SK-N-SH treated with all-trans-retinoic acid at 6 μM for 48 hours (cell line): ENCODE results near the gene FETUB.

ENCODE experiments used
- ATAC-seq: fragments of 200-7000 bp; cut with Tn5 transposase; 3 replicates; pipeline ENCODE4 v1.9.1; 2020; ENCODE audit warnings: mild to moderate bottlenecking, moderate library complexity
- BACH2 ChIP-seq: fragments of 250-450 bp; sonication (Bioruptor Pico); IDR thresholded peaks from 2 replicates; pipeline ENCODE4 v1.9.0; 2021; ENCODE audit warnings: mild to moderate bottlenecking, borderline replicate concordance
- CREB5 ChIP-seq: fragments of 250-450 bp; sonication (Bioruptor Pico); IDR thresholded peaks from 2 replicates; pipeline ENCODE4 v1.5.1; 2020; ENCODE audit warnings: low read depth, mild to moderate bottlenecking, moderate library complexity
- CSDC2 ChIP-seq: fragments of 250-450 bp; sonication (Bioruptor Pico); IDR thresholded peaks from 2 replicates; pipeline ENCODE4 v1.5.0; 2020; ENCODE audit warnings: mild to moderate bottlenecking, moderate library complexity
- CSRNP3 ChIP-seq: fragments of 250-450 bp; sonication (Bioruptor Pico); IDR thresholded peaks from 2 replicates; pipeline ENCODE4 v1.5.1; 2021; ENCODE audit warnings: mild to moderate bottlenecking, moderate library complexity
- ESRRG ChIP-seq: fragments of 250-450 bp; sonication (Bioruptor Pico); IDR thresholded peaks from 2 replicates; pipeline ENCODE4 v1.6.1; 2021; ENCODE audit warnings: mild to moderate bottlenecking
- GLIS3 ChIP-seq: fragments of 250-450 bp; sonication (Bioruptor Pico); IDR thresholded peaks from 2 replicates; pipeline ENCODE4 v1.5.0; 2020; ENCODE audit warnings: mild to moderate bottlenecking, moderate library complexity
- ISL1 ChIP-seq: fragments of 250-450 bp; sonication (Bioruptor Pico); IDR thresholded peaks from 2 replicates; pipeline ENCODE4 v2.1.2; 2022; ENCODE audit warnings: mild to moderate bottlenecking, moderate library complexity
- OSR1 ChIP-seq: fragments of 250-450 bp; sonication (Bioruptor Pico); IDR thresholded peaks from 2 replicates; pipeline ENCODE4 v1.8.0; 2022; ENCODE audit warnings: moderate library complexity, mild to moderate bottlenecking, inconsistent platforms
- PATZ1 ChIP-seq: fragments of 250-450 bp; sonication (Bioruptor Pico); IDR thresholded peaks from 2 replicates; pipeline ENCODE4 v1.8.0; 2020; ENCODE audit warnings: mild to moderate bottlenecking, moderate library complexity, borderline replicate concordance
- POU6F1 ChIP-seq: fragments of 250-450 bp; sonication (Bioruptor Pico); IDR thresholded peaks from 2 replicates; pipeline ENCODE4 v1.8.0; 2021; ENCODE audit warnings: low read depth, mild to moderate bottlenecking, moderate library complexity, borderline replicate concordance
- RARB ChIP-seq: fragments of 250-450 bp; sonication (Bioruptor Pico); IDR thresholded peaks from 2 replicates; pipeline ENCODE4 v1.8.0; 2021; ENCODE audit warnings: mild to moderate bottlenecking, moderate library complexity
- TCF4 ChIP-seq: fragments of 250-450 bp; sonication (Bioruptor Pico); IDR thresholded peaks from 2 replicates; pipeline ENCODE4 v1.8.0; 2021; ENCODE audit warnings: mild to moderate bottlenecking, moderate library complexity, borderline replicate concordance
- TSHZ2 ChIP-seq: fragments of 250-450 bp; sonication (Bioruptor Pico); IDR thresholded peaks from 2 replicates; pipeline ENCODE4 v1.5.0; 2020; ENCODE audit warnings: mild to moderate bottlenecking, moderate library complexity
- ZC3H10 ChIP-seq: fragments of 250-450 bp; sonication (Bioruptor Pico); IDR thresholded peaks from 2 replicates; pipeline ENCODE4 v1.5.1; 2021; ENCODE audit warnings: mild to moderate bottlenecking, moderate library complexity
- ZFP3 ChIP-seq: fragments of 250-450 bp; sonication (Bioruptor Pico); IDR thresholded peaks from 2 replicates; pipeline ENCODE4 v1.5.0; 2020; ENCODE audit warnings: mild to moderate bottlenecking, moderate library complexity
- ZNF565 ChIP-seq: fragments of 450-650 bp; formaldehyde crosslinking; conservative IDR thresholded peaks from 2 replicates; pipeline ENCODE4 v1.5.0; 2020; ENCODE audit warnings: low read depth, mild to moderate bottlenecking, moderate library complexity
- ZNF70 ChIP-seq: fragments of 450-650 bp; formaldehyde crosslinking; IDR thresholded peaks from 2 replicates; pipeline ENCODE4 v1.5.0; 2020; ENCODE audit warnings: mild to moderate bottlenecking, moderate library complexity
- ZNF8 ChIP-seq: fragments of 450-650 bp; formaldehyde crosslinking; IDR thresholded peaks from 2 replicates; pipeline ENCODE4 v1.5.0; 2020; ENCODE audit warnings: mild to moderate bottlenecking, moderate library complexity

FETUB gene

GRCh38 chr3:186668426-186668825, 28.2 kb downstream of the FETUB start:
- no peak for ATAC-seq
- TF ChIP-seq ZC3H10 (CRISPR knock-in tag) (no peak), CSRNP3 (CRISPR knock-in tag) (no peak), CSDC2 (CRISPR knock-in tag) (no peak), ZFP3 (no peak), ZNF70 (CRISPR knock-in tag) (no peak), TSHZ2 (CRISPR knock-in tag) (no peak), POU6F1 (CRISPR knock-in tag) (no peak), BACH2 (CRISPR knock-in tag) (no peak), CREB5 (CRISPR knock-in tag) (no peak), ZNF8 (no peak), ZNF565 (CRISPR knock-in tag) (no peak), ISL1 (no peak), TCF4 (CRISPR knock-in tag) (no peak)

GRCh38 chr3:186669378-186670084, 29.3 kb downstream of the FETUB start:
- TF ChIP-seq OSR1 (CRISPR knock-in tag) (no peak), RARB (CRISPR knock-in tag) (no peak), ESRRG (CRISPR knock-in tag) (no peak), CSRNP3 (CRISPR knock-in tag) (no peak), ZNF70 (CRISPR knock-in tag) (no peak), ISL1 (no peak), POU6F1 (CRISPR knock-in tag) (no peak)
- no peak for ATAC-seq

GRCh38 chr3:186670155-186670554, 30.0 kb downstream of the FETUB start:
- ATAC-seq: no peak
- TF ChIP-seq GLIS3 (CRISPR knock-in tag) (no peak), PATZ1 (CRISPR knock-in tag) (no peak), POU6F1 (CRISPR knock-in tag) (no peak), ZNF565 (CRISPR knock-in tag) (no peak), OSR1 (CRISPR knock-in tag) (no peak)
